GM19467 (cell line): ENCODE measurements around the gene MED4.
A peak's percentile ranks its signal among the peaks of the same experiment; 100 is the strongest.

Experiments
- ATAC-seq: cut with Tn5 transposase; IDR thresholded peaks from one replicate; pipeline ENCODE4 v1.9.1; 2021; ENCODE audit warnings: mild to moderate bottlenecking, moderate library complexity; ENCODE audit not compliant: unreplicated experiment

MED4 gene

GRCh38 chr13:48094781-48095502, at the start of gene MED4:
Gene MED4 (minus strand): TSS chr13:48095104. CDS start chr13:48095078, 26 bp downstream.
- ATAC-seq: peak; percentile 88

- no peak for ATAC-seq
These were observed 49.6 kb upstream of the MED4 start for GRCh38 chr13:48144413-48145035.

GRCh38 chr13:48142436-48142835, 47.5 kb upstream of the MED4 start:
- ATAC-seq: peak; percentile 70

GRCh38 chr13:48138270-48138669, 43.4 kb upstream of the MED4 start:
- ATAC-seq: no peak

- no peak for ATAC-seq
These were observed 38.1 kb upstream of the MED4 start for GRCh38 chr13:48132961-48133360.

GRCh38 chr13:48131533-48131932, 36.6 kb upstream of the MED4 start:
- no peak for ATAC-seq

- ATAC-seq: no peak
These were observed 32.3 kb upstream of the MED4 start for GRCh38 chr13:48126944-48127830.

- no peak for ATAC-seq
These were observed 30.9 kb upstream of the MED4 start for GRCh38 chr13:48125794-48126228.

- no peak for ATAC-seq
These were observed 28.9 kb upstream of the MED4 start for GRCh38 chr13:48123812-48124211.

GRCh38 chr13:48121733-48122132, 26.8 kb upstream of the MED4 start:
- no peak for ATAC-seq

GRCh38 chr13:48120241-48120640, 25.3 kb upstream of the MED4 start:
- no peak for ATAC-seq

- no peak for ATAC-seq
These were observed 23.1 kb upstream of the MED4 start for GRCh38 chr13:48118030-48118429.

GRCh38 chr13:48116808-48117207, 21.9 kb upstream of the MED4 start:
- ATAC-seq: no peak

GRCh38 chr13:48113756-48114130, 18.8 kb upstream of the MED4 start:
- no peak for ATAC-seq

GRCh38 chr13:48112896-48113755, 18.2 kb upstream of the MED4 start:
- ATAC-seq: no peak

GRCh38 chr13:48110931-48111721, 16.2 kb upstream of the MED4 start:
- no peak for ATAC-seq

GRCh38 chr13:48110132-48110868, 15.4 kb upstream of the MED4 start:
- no peak for ATAC-seq

- ATAC-seq: no peak
These were observed 13.2 kb upstream of the MED4 start for GRCh38 chr13:48108106-48108505.

GRCh38 chr13:48097793-48098192, 2.9 kb upstream of the MED4 start:
- ATAC-seq: no peak
